CD14-positive monocyte (primary cell): ENCODE results near the gene FGD6. TPM values are rescaled to one million over a fixed set of nuclear protein-coding genes. Genes with fewer than 3 reads are reported as not detected.

Source experiments
- DNase-seq, 3 donors: peaks; one replicate each; pipeline ENCODE4 v3.0.0-alpha.2; 2011 to 2022
- H2AFZ ChIP-seq: 2 replicates; pipeline ENCODE4 v1.6.0; 2012; ENCODE audit warnings: mild to moderate bottlenecking, low read depth, low read length, inconsistent platforms; ENCODE audit not compliant: insufficient read depth, poor library complexity, severe bottlenecking
- H3K27ac ChIP-seq, 2 donors: 1 replicate in 1 of 2; 2 replicates in 1 of 2; pipeline ENCODE4 v1.5.1; 2012 to 2013; ENCODE audit warnings: low read length in 2 of 2, control low read depth in 1 of 2, inconsistent platforms in 1 of 2, low read depth in 1 of 2, mild to moderate bottlenecking in 1 of 2
- H3K27me3 ChIP-seq, 2 donors: one replicate each; pipeline versions ENCODE4 v1.6.0 to v1.6.1; 2011 to 2013; ENCODE audit warnings: low read length in 2 of 2; ENCODE audit not compliant: control insufficient read depth in 2 of 2, insufficient read depth in 2 of 2
- H3K36me3 ChIP-seq, 2 donors: replicated peaks in 1 of 2; 1 replicate in 1 of 2; 2 replicates in 1 of 2; pipeline versions ENCODE4 v1.5.1 to v1.6.1; 2012 to 2013; ENCODE audit warnings: low read length in 2 of 2, control low read depth in 1 of 2, inconsistent platforms in 1 of 2, mild to moderate bottlenecking in 1 of 2; ENCODE audit not compliant: insufficient read depth in 2 of 2, control insufficient read depth in 1 of 2
- H3K4me1 ChIP-seq, 2 donors: 1 replicate in 1 of 2; 2 replicates in 1 of 2; pipeline versions ENCODE4 v1.5.1 to v1.6.1; 2012 to 2013; ENCODE audit warnings: low read length in 2 of 2, control low read depth in 1 of 2, inconsistent platforms in 1 of 2, mild to moderate bottlenecking in 1 of 2, moderate library complexity in 1 of 2; ENCODE audit not compliant: insufficient read depth in 2 of 2, control insufficient read depth in 1 of 2
- H3K4me2 ChIP-seq: replicated peaks from 2 replicates; pipeline ENCODE3; 2012; ENCODE audit warnings: low read length, moderate library complexity, mild to moderate bottlenecking; ENCODE audit not compliant: poor library complexity, severe bottlenecking; ENCODE audit errors: extremely low read depth
- H3K4me3 ChIP-seq, 3 experiments: fragments of 200-600 bp in 1 of 3; sonication (generic) in 1 of 3; replicated peaks in 1 of 3; 1 replicate in 2 of 3; 2 replicates in 1 of 3; pipeline ENCODE4 v1.5.1; 2011 to 2013; ENCODE audit warnings: low read length in 3 of 3, mild to moderate bottlenecking in 3 of 3, control low read depth in 2 of 3, low read depth in 2 of 3, inconsistent platforms in 1 of 3, moderate library complexity in 1 of 3
- H3K79me2 ChIP-seq: 2 replicates; pipeline ENCODE4 v1.6.0; 2012; ENCODE audit warnings: mild to moderate bottlenecking, control low read depth, inconsistent platforms, low read length, moderate library complexity; ENCODE audit not compliant: insufficient read depth
- H3K9ac ChIP-seq: 2 replicates; pipeline ENCODE4 v1.6.0; 2017; ENCODE audit warnings: low read length, mild to moderate bottlenecking; ENCODE audit not compliant: insufficient read depth, poor library complexity, severe bottlenecking
- H3K9me3 ChIP-seq, 2 donors: replicated peaks in 1 of 2; 1 replicate in 1 of 2; 2 replicates in 1 of 2; pipeline versions ENCODE4 v1.5.1 to v1.6.1; 2012 to 2013; ENCODE audit warnings: low read length in 2 of 2, control low read depth in 1 of 2; ENCODE audit not compliant: control insufficient read depth in 1 of 2, insufficient read depth in 1 of 2
- H4K20me1 ChIP-seq: 2 replicates; pipeline ENCODE4 v1.6.0; 2012; ENCODE audit warnings: mild to moderate bottlenecking, low read length, control low read depth, moderate library complexity; ENCODE audit not compliant: insufficient read depth
- H3K27ac Mint-ChIP-seq, 7 donors: one replicate each; pipeline ENCODE4 v1.8.0; 2020; ENCODE audit warnings: mild to moderate bottlenecking in 7 of 7, mixed read lengths in 7 of 7, moderate library complexity in 6 of 7, inconsistent platforms in 2 of 7
- H3K27me3 Mint-ChIP-seq, 3 donors: one replicate each; pipeline ENCODE4 v1.8.0; 2021 to 2022; ENCODE audit warnings: low read depth in 3 of 3, mild to moderate bottlenecking in 3 of 3, mixed read lengths in 3 of 3, moderate library complexity in 3 of 3, inconsistent platforms in 1 of 3
- H3K36me3 Mint-ChIP-seq, 2 donors: one replicate each; pipeline ENCODE4 v1.8.0; 2020; ENCODE audit warnings: mixed read lengths in 2 of 2, inconsistent platforms in 1 of 2, mild to moderate bottlenecking in 1 of 2
- H3K4me1 Mint-ChIP-seq: one replicate; pipeline ENCODE4 v1.8.0; 2020; ENCODE audit warnings: mild to moderate bottlenecking, mixed read lengths
- H3K4me3 Mint-ChIP-seq, 2 donors: one replicate each; pipeline ENCODE4 v1.8.0; 2020; ENCODE audit warnings: mild to moderate bottlenecking in 2 of 2, mixed read lengths in 2 of 2, moderate library complexity in 1 of 2
- H3K9me3 Mint-ChIP-seq, 7 donors: one replicate each; pipeline ENCODE4 v1.8.0; 2020 to 2022; ENCODE audit warnings: mixed read lengths in 7 of 7, mild to moderate bottlenecking in 6 of 7, moderate library complexity in 6 of 7, inconsistent platforms in 2 of 7
- CTCF ChIP-seq: fragments of 200-600 bp; IDR thresholded peaks from one replicate; pipeline ENCODE4 v1.8.0; 2022; ENCODE audit warnings: antibody characterized with exemption, mild to moderate bottlenecking
- WGBS: methylation state at CpG from one replicate; pipeline ENCODE4 v1.1.5; 2013; ENCODE audit warnings: missing lambda C conversion rate; ENCODE audit not compliant: insufficient coverage; 5-methylcytosine and 5-hydroxymethylcytosine counted together
- intact Hi-C, 2 donors: fragments of 100-400 bp; cut with micrococcal nuclease; formaldehyde crosslinking; loops; one replicate each; pipeline versions ENCODE4 v1.15.0 to v1.15.1; 2023
- polyA plus RNA-seq, 3 donors: library from polyadenylated mRNA; depleted of rRNA in 1 of 3; unstranded in 2 of 3; stranded (reverse) in 1 of 3; fragments of 300-500 nt in 2 of 3; fragments of >200 nt in 1 of 3; fragmentation: Illumina TruSeq in 2 of 3; gene quantifications; 1 replicate in 2 of 3; 2 replicates in 1 of 3; pipeline ENCODE4 v1.2.3, GENCODE V29; 2012 to 2021

FGD6 gene
- polyA plus RNA-seq, 3 donors, result 4.0 to 8.1 (median 5.3) TPM

DNA sequence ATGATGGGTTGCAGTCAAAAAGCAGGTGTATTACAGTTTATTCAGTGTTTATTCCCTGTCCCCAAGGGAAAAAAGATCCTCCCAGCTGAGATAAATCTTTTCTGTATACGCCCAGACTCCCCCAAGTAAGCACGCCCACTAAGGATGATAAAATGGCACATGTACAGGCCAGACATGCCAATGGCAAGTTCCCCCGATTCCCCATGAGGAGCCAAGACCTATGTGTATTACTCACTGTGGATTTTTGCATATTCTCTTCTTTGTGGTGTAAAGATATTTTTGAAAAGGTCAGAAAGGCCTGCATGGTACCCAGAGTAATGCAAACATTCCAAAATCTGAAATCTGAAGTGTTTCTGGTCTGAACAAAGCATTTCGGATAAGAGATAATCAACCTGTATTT is 166.0 kb downstream of the FGD6 start:
- H3K4me3 Mint-ChIP-seq, result no peak overlapping the region
- peaks cover 59 to 91% of the 10 kb centered on the region in 2 donors for H3K36me3 ChIP-seq

DNA sequence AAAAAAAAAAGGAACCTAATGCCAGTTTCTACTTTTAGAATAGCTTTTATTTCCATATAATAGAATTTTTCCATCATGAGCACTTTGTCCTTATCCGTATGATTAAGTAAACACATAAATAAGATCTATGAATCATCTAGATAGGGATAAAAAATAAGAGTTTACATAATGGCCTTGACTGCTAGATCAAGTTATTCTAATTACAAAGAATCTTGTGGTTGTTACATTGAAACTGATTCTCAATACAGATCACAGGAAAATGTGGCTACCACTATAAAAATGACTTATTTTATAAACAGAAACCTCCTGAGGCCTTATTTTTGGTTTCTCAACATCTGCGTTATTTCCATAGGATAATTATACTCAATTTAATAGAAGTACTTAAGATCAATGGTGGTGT is 179.4 kb downstream of the FGD6 start:
- Histone ChIP-seq H3K9me3 (no peaks in the 10 kb centered on the region), H2AFZ (no peak overlapping the region), H3K4me3 (no peak overlapping the region), H3K79me2 (no peaks in the 10 kb centered on the region), H3K4me1 (no peaks in the 10 kb centered on the region), H3K27me3 (no peaks in the 10 kb centered on the region), H3K9ac (no peak overlapping the region), H3K4me2 (no peak overlapping the region), H3K27ac (no peak overlapping the region), H3K36me3 (peaks cover 54 to 93% of the 10 kb centered on the region in 2 donors), H4K20me1 (no peaks in the 10 kb centered on the region)
- intact Hi-C loops, result no loop called here
- peaks cover 3% of the 10 kb centered on the region for H3K4me1 Mint-ChIP-seq
- no peaks in the 10 kb centered on the region for H3K9me3 Mint-ChIP-seq
- no peak for TF ChIP-seq CTCF
- H3K4me3 Mint-ChIP-seq, result no peak overlapping the region
- DNase-seq, result no peak
- no peaks in the 10 kb centered on the region for H3K27me3 Mint-ChIP-seq
- peaks cover 42 to 58% of the 10 kb centered on the region in 2 donors for H3K36me3 Mint-ChIP-seq
- no CpG with 5 or more reads among the region's 2 CpGs for WGBS
- H3K27ac Mint-ChIP-seq, result no peak overlapping the region

More for the DNA sequence above, 166.0 kb downstream of the FGD6 start:
- Histone ChIP-seq H3K4me2 (no peak overlapping the region), H3K9ac (no peak overlapping the region), H3K27ac (no peak overlapping the region), H3K4me1 (no peaks in the 10 kb centered on the region), H2AFZ (no peak overlapping the region), H3K9me3 (no peaks in the 10 kb centered on the region), H3K27me3 (no peaks in the 10 kb centered on the region), H3K4me3 (no peak overlapping the region), H4K20me1 (no peaks in the 10 kb centered on the region), H3K79me2 (no peaks in the 10 kb centered on the region)
- 100% methylated on average over 2 of the region's 4 CpGs for WGBS
- H3K27me3 Mint-ChIP-seq, result peaks cover 0 to 1% (median 0%) of the 10 kb centered on the region in 3 donors
- DNase-seq, result no peak
- no peak for TF ChIP-seq CTCF
- no peaks in the 10 kb centered on the region for H3K4me1 Mint-ChIP-seq
- H3K9me3 Mint-ChIP-seq, result peaks cover 0 to 3% (median 0%) of the 10 kb centered on the region in 7 donors
- intact Hi-C loops, result no loop called here
- no peak overlapping the region for H3K27ac Mint-ChIP-seq
- peaks cover 53 to 71% of the 10 kb centered on the region in 2 donors for H3K36me3 Mint-ChIP-seq
